SU-DHL-6 (cell line): Measurements from ENCODE around the gene GRIK2.

Source experiments
- EZH2phosphoT487 ChIP-seq: fragments of 200-600 bp; sonication (generic), shearing (Covaris generic); conservative IDR thresholded peaks from 2 replicates; pipeline ENCODE4 v1.6.1; 2018; ENCODE audit warnings: mild to moderate bottlenecking, antibody characterized with exemption, low read length, moderate library complexity, mixed read lengths
- TF ChIP-seq, protein P1 (sequence below): fragments of 200-600 bp; sonication (generic); IDR thresholded peaks from one replicate; pipeline ENCODE4 v1.5.1; 2017; ENCODE audit warnings: antibody characterized with exemption, mild to moderate bottlenecking, low read length, moderate library complexity; ENCODE audit not compliant: insufficient read depth, poor library complexity, severe bottlenecking

DNA sequence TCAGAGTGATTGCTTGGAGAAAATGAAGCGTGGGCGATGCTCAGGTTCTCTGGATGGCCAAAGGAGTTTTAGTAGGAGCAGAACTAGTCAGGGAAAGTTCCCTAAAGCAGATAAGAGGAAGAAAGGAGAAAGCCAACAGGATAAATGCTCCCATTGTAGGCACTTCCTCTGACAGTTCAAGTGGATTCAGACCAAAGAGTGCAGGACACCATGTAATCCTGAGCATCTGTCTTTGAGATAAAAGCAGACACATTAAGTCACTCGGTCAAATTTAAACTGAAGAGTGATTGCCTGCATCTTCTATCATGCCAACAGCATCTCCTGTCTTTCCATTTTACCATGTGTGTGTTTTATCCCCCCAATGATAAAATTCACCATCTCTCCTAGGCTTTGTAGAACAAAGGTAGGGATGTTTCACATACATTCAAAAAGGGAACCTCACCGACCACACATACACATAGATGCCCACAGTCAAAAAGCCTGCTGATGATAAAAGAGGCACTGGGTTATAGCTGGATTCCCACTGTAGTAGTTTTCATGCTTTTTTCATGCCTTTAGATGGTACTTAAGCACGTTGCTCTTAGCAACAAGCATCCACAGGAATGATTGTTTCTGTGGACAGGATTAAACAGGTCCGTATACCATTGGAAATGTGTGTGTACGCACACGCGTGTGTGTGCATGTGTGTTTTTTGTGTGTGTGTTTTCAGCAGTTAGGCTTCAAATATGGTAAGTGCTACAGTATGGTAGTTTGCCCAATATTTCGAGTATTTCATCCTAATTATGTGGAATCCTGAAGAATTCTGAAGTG is 7.0 kb downstream of the GRIK2 start:
- TF ChIP-seq, protein P1, sequence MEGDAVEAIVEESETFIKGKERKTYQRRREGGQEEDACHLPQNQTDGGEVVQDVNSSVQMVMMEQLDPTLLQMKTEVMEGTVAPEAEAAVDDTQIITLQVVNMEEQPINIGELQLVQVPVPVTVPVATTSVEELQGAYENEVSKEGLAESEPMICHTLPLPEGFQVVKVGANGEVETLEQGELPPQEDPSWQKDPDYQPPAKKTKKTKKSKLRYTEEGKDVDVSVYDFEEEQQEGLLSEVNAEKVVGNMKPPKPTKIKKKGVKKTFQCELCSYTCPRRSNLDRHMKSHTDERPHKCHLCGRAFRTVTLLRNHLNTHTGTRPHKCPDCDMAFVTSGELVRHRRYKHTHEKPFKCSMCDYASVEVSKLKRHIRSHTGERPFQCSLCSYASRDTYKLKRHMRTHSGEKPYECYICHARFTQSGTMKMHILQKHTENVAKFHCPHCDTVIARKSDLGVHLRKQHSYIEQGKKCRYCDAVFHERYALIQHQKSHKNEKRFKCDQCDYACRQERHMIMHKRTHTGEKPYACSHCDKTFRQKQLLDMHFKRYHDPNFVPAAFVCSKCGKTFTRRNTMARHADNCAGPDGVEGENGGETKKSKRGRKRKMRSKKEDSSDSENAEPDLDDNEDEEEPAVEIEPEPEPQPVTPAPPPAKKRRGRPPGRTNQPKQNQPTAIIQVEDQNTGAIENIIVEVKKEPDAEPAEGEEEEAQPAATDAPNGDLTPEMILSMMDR = no peak
- TF ChIP-seq EZH2phosphoT487 = no peak
